ENCODE results near the gene PXMP2.

PXMP2 gene

DNA sequence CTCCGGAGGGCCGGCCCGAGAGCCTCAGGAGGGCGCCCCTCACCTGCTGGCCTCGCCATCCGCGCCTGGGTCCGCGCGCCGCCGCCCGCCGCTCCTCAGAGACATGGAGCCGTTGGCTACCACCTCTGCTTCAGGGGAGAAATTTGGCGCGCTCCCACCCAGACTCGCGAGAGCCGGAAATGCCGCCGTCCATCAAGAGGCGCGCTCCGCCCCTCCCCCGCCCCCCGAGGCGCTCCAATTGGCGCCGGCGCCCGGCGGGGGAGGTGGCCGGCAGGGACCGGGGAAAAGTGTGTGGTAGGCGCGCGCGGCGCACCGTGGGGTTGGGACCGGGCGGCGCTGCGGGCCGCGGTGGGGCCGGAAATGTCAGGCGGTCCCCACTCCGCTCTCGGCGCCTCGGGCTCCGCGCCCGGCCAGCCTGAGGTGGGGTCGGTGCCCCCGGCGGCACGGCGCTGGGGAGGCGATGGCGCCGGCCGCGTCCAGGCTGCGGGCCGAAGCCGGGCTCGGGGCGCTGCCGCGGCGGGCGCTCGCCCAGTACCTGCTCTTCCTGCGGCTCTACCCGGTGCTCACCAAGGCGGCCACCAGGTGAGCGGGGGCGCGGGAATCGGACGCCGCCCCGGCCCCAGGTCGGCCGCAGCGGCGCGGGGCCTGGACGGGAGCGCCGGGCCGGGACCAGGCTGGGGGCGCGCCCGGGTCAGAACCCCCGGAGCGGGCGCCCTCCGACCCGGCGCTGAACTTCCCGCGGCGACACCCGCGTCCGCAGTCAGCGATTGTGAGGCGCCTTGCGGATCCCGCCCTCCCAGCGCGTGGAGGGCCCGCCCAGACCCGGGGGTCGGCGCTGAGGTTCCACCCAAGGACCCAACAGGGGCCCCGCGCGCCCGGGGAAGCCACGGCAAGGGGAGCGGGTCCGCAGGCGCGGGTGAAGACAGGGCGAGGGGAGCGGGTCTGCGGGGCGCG is at the start of gene PXMP2, which contains the start of gene POLE:
TSS of gene PXMP2 (plus strand) at position 377 of the 954 bp plus-strand sequence. CDS start at position 461, 84 bp downstream.
TSS of gene POLE (minus strand) at position 132 of the 954 bp plus-strand sequence. CDS start at position 105, 27 bp downstream.
- DNase-seq: peak; percentile 93 to 95

GRCh38 chr12:132637811-132638210 is 49.6 kb upstream of the PXMP2 start:
- no peaks in the 10 kb centered on the region for H3K4me1 Mint-ChIP-seq
- no peaks in the 10 kb centered on the region for H3K27me3 Mint-ChIP-seq
- H3K27ac Mint-ChIP-seq: no peak overlapping the region
- no peaks in the 10 kb centered on the region for H3K9me3 Mint-ChIP-seq
- ATAC-seq: no peak
- no peak overlapping the region for H3K4me3 Mint-ChIP-seq
- no peak for DNase-seq

More for the DNA sequence above, at the start of gene PXMP2, which contains the start of gene POLE:
- Mint-ChIP-seq H3K27ac (peak within 1 kb of the TSS; percentile 96 to 98), H3K4me1 (peaks cover 21% of the 10 kb centered on the region), H3K27me3 (no peaks in the 10 kb centered on the region), H3K4me3 (peak within 1 kb of the TSS; percentile 87), H3K9me3 (no peaks in the 10 kb centered on the region)
- ATAC-seq: peak; percentile 97

DNA sequence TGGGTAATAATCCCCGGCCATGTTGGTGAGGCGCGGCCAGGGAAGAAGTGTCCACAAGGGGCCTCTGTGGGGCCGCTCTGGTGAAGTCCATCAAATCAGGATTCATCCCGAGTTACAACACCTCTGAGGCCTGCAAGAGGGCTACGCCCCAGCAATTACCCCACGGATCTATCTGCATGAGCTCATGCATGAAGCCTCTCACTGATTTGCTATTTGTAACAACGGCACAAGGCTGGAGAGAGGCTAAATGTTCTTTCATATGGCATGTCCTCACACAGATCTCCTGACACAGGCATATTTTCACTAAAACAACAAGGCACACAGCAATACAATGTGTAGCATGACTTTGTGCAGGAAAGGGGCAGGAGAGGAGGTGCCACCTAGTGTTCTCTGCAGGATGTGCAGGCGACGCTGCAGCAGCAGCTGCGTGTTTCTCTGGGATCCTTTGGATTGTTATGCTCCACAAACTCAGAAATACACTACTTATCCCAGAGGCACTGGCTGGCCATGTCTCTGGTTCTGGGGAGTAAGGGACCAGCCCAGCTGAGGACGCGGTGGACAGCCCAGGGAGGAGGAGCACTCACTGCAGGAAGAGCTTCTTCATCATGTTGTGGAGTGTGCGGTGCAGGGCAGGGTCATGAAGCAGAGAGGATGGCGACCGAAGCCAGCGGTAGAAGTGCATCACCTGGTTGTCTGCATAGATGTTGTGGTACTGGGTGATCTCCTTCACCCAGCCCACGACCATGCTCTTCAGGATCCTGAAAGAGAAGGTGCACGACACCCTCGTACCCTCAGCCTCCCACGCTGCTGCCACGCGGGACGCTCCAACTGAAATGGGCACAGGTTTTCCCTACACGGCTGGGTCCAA is 48.6 kb upstream of the PXMP2 start:
- no peaks in the 10 kb centered on the region for H3K9me3 Mint-ChIP-seq
- DNase-seq: no peak
- no peaks in the 10 kb centered on the region for H3K27me3 Mint-ChIP-seq
- no peak overlapping the region for H3K4me3 Mint-ChIP-seq
- H3K27ac Mint-ChIP-seq: no peak overlapping the region
- H3K4me1 Mint-ChIP-seq: no peaks in the 10 kb centered on the region
- ATAC-seq: peak; percentile 48

DNA sequence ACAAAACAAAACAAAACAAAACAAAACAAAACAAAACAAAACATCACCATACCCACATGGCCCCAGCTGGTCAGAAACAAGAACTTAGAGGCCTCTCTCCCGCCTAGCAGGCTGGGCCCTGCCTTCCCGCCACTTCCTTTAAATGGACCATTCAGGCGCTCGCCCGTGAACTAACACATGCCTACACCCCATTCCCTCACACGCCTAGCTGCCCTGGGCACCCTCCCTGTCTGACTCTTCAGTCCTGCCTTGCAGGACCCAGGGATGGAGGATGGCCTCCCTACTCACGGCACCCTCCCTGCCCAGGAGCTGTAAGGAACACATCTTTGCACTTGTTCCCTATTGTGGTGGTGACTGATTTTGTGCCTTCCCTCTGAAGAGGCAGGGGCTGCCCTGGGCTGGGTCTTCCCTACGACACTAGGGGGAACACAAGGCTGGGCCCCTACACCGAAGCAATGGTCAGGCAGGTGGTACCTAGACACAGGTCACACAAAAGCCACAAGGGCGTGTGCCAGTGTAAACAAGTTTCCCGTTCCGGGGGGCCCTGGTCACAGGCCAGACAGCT is 47.3 kb upstream of the PXMP2 start:
- Mint-ChIP-seq H3K4me1 (no peaks in the 10 kb centered on the region), H3K27me3 (no peaks in the 10 kb centered on the region), H3K9me3 (no peaks in the 10 kb centered on the region), H3K27ac (no peak overlapping the region), H3K4me3 (no peak overlapping the region)
- peak; percentile 19 for ATAC-seq
- no peak for DNase-seq

DNA sequence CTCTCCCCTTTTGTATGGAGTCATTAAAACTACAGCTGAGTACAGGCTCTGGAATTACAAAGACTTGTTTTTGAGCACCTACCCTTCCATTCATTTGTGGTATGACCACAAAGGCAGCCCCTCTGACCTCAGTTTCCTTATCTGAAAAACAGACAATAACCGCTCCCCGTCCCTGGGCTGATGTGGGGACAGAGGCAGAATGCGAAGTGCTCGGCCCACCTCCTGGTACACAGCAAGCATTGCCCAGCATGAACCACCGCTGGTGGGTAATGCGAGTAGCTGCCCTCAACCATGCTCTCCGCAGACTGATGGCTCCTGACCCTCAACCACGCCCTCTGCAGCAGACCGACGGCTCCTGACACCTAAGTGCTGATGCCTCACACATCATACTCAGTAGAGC is 46.5 kb upstream of the PXMP2 start:
- DNase-seq: no peak
- Mint-ChIP-seq H3K27me3 (no peaks in the 10 kb centered on the region), H3K27ac (no peak overlapping the region), H3K9me3 (no peaks in the 10 kb centered on the region), H3K4me3 (no peak overlapping the region), H3K4me1 (no peaks in the 10 kb centered on the region)
- ATAC-seq: no peak

- H3K27ac Mint-ChIP-seq: peak overlapping the region in 1 of 2 donors; percentile 55
- no peak overlapping the region for H3K4me3 Mint-ChIP-seq
- no peaks in the 10 kb centered on the region for H3K9me3 Mint-ChIP-seq
- no peaks in the 10 kb centered on the region for H3K27me3 Mint-ChIP-seq
- no peaks in the 10 kb centered on the region for H3K4me1 Mint-ChIP-seq
- no peak for ATAC-seq
- DNase-seq: no peak
These were observed 45.4 kb upstream of the PXMP2 start for GRCh38 chr12:132641811-132642650.

DNA sequence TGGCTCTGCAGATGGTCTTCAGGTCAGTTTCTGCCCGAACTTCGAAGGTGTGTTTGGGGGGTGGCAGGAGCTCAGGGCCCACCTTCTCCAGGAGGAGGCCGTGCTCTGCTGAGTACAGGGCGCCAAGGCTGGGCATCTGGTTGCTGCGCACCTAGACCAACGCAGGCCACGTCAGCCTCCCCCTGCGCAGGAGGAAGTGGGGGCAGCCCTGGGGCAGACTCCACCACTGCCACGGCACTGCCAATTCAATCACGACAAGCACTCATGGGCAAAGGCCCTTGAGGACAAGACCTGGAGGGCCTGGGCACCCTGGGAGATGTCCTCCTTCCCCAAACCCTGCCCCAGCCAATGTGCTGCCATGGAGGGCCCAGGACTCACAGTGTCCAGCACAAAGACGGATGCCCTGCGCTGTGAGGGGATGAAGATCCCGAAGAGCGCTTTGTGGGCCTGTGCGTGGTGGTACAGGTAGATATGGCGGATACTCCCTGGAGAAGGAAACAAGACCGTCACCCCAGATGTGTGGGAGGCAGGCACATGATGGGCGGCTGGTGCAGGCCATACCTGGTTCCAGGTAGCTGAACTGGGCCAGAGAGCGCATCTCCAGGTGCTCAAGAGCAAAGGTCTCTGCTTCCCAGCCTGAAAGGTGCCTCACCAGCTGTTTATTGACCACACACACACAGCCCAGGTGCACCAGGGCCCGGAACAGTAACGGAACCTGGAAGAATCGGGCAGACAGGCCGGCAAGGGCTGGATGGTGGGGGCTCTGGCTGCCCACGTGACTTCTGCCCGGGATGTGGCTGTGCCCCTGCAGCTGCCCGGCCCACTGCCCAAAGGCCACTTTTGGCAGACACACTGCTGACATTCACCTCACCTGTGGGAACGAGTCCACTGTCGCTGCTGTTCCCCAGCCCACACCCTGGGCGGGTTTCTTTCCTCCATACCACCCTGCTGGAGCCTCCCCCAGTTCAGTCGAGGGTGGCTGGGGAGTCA is 44.2 kb upstream of the PXMP2 start:
- ATAC-seq (no peak), DNase-seq (no peak)
- H3K4me3 Mint-ChIP-seq: no peak overlapping the region
- peak overlapping the region in 1 of 2 donors; percentile 61 for H3K27ac Mint-ChIP-seq
- no peaks in the 10 kb centered on the region for H3K27me3 Mint-ChIP-seq
- H3K9me3 Mint-ChIP-seq: no peaks in the 10 kb centered on the region
- H3K4me1 Mint-ChIP-seq: no peaks in the 10 kb centered on the region

DNA sequence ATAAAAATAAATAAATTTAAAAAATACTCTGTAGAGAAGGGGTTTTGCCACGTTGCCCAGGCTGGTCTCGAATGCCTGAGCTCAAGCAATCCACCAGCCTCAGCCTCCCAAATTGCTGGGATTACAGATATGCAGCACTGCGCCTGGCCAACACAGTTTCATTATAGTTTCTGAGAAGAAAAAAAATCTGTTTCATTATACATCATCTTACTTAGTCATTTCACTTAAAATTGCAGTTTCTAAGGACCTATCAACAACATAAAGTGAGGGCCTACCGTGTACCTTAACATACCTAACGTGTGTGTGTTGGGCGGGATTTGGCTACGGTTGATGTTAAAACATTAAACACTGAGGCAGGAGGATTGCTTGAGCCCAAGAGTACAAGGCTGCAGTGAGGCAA is 40.5 kb upstream of the PXMP2 start:
- peak; percentile 60 for ATAC-seq
- no peaks in the 10 kb centered on the region for H3K9me3 Mint-ChIP-seq
- no peaks in the 10 kb centered on the region for H3K27me3 Mint-ChIP-seq
- no peak for DNase-seq
- no peaks in the 10 kb centered on the region for H3K4me1 Mint-ChIP-seq
- no peak overlapping the region for H3K27ac Mint-ChIP-seq
- H3K4me3 Mint-ChIP-seq: no peak overlapping the region

DNA sequence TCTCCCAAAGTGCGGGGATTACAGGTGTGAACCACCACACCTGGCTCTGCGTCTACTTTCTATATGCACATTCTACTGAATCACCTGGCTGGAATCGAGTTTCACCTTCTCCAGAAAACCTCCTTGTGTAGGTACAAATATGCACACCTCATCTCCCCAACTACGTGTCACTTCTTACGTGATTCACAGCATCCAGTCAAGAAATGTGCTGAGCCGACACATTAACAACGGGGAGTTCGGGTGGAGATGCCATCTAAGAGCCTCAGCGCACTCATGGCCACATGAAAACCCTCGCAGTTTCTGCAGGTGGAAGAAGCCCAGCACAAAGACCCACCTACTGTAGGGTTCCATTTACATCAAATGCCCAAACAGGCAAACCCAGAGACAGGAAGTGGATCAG is 39.5 kb upstream of the PXMP2 start:
- Mint-ChIP-seq H3K4me1 (no peaks in the 10 kb centered on the region), H3K9me3 (no peaks in the 10 kb centered on the region), H3K27ac (peak overlapping the region in 1 of 2 donors; percentile 69), H3K27me3 (no peaks in the 10 kb centered on the region), H3K4me3 (no peak overlapping the region)
- DNase-seq (no peak), ATAC-seq (no peak)

- ATAC-seq (no peak), DNase-seq (no peak)
- no peak overlapping the region for H3K4me3 Mint-ChIP-seq
- no peaks in the 10 kb centered on the region for H3K27me3 Mint-ChIP-seq
- no peak overlapping the region for H3K27ac Mint-ChIP-seq
- no peaks in the 10 kb centered on the region for H3K4me1 Mint-ChIP-seq
- no peaks in the 10 kb centered on the region for H3K9me3 Mint-ChIP-seq
These were observed 38.7 kb upstream of the PXMP2 start for GRCh38 chr12:132648616-132649225.

DNA sequence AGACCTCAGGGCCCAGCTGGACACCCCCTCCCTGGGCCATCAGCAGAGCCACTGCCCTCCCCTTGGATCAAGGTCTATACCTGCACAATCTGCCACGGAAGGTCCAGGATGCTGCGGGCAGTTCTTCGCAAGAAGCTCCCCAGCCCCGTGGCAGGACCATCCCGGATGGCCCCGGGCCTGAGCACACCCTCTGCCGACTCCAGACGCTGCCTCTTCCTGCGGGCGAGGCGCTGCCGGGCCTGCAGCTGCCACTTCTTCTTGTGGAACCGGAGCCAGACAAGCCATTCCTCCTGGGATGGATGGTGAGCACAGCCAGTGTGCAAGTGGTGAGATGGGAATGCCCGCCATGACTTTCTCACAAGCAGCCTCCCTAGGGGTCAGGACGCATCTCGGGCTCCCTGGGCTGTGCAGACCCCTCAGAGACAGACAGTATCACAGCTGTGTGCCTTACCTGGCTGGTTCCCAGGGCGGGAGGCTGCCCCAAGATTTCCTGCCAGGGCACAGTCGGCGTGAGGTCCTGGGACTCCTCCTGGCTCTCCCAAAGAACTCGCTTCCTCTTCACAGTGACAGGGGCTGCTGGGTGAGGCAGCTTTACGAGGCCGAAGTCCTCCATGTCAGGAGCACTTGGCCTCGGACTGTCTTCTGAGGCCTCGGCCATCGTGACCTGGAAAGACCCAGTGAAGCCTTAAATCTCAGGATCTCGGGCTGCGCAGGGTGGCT is 38.0 kb upstream of the PXMP2 start:
- Mint-ChIP-seq H3K4me1 (no peaks in the 10 kb centered on the region), H3K9me3 (no peaks in the 10 kb centered on the region), H3K27ac (no peak overlapping the region), H3K27me3 (no peaks in the 10 kb centered on the region), H3K4me3 (no peak overlapping the region)
- no peak for ATAC-seq
- DNase-seq: no peak

DNA sequence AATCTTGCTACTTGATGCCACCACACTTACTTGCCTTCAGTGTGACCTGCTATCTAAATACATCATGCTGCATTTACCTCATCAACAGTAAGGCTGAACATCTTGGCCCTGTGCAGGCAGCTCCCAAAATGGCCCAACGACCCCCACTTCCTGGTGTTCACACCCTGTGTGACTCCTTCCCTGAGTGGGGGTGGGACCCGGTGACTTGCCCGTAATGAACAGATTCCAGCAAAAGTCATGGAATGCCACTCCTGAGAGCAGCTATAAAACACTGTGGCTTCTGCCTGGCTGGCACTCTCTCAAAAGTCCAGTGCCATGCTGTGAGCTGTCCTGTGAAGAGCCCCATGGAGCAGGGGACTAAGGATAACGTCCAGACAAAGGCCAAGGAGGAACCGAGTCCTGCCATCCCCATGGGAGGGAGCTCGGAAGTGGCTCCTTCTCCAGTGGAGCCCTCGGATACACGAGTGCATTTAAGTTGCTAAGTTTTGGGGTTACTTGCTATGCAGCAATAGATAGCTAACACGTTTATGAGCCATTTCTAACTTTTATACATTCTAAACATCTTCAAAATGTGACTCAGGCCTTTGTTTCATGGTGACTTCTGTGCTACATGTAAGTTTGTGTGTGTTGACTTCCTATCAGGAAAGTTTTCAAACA is 35.8 kb upstream of the PXMP2 start:
- Mint-ChIP-seq H3K27me3 (no peaks in the 10 kb centered on the region), H3K9me3 (no peaks in the 10 kb centered on the region), H3K4me3 (no peak overlapping the region), H3K27ac (no peak overlapping the region), H3K4me1 (no peaks in the 10 kb centered on the region)
- no peak for DNase-seq
- no peak for ATAC-seq
